IMR-90 (cell line): ENCODE data around the gene HIVEP3. TPM values are rescaled to one million over a fixed set of nuclear protein-coding genes. Genes with fewer than 3 reads are reported as not detected.

Experiments used
- ATAC-seq: fragments of 200-7000 bp; cut with Tn5 transposase; 2 replicates; pipeline ENCODE4 v1.9.1; 2020; ENCODE audit warnings: low read depth, mild to moderate bottlenecking, moderate library complexity
- BruUV-seq: library from RNA; stranded (reverse); fragments of 400-500 nt; replicated peaks from 2 replicates; lab custom pipeline; 2021; lab: Mats Ljungman, UMichigan
- CTCF ChIA-PET: fragments of 300-600 bp; formaldehyde crosslinking; extraction: SDS; loops from one replicate; lab custom pipeline; 2021; ENCODE audit warnings: antibody characterized with exemption; lab: Yijun Ruan, JAX
- POLR2A ChIA-PET: fragments of 300-600 bp; sonication (Branson Sonifier 250); formaldehyde crosslinking; loops from one replicate; lab custom pipeline; 2022; ENCODE audit warnings: antibody characterized with exemption; ENCODE audit not compliant: unreplicated experiment; lab: Charles Lee
- DNase-seq: peaks from one replicate; pipeline ENCODE4 v3.0.0; 2013
- H2AFZ ChIP-seq: replicated peaks from 2 replicates; pipeline ENCODE3; 2013; ENCODE audit warnings: low read length, mild to moderate bottlenecking; ENCODE audit not compliant: poor library complexity
- H2AK5ac ChIP-seq: 2 replicates; pipeline ENCODE4 v1.6.1; 2013; ENCODE audit warnings: low read depth, low read length, inconsistent platforms
- H2AK9ac ChIP-seq: replicated peaks from 2 replicates; pipeline ENCODE3; 2013; ENCODE audit warnings: mild to moderate bottlenecking, low read depth, low read length, moderate library complexity; ENCODE audit not compliant: poor library complexity
- H2BK120ac ChIP-seq: 2 replicates; pipeline ENCODE4 v1.6.1; 2013; ENCODE audit warnings: low read depth, low read length, inconsistent platforms
- H2BK15ac ChIP-seq: 3 replicates; pipeline ENCODE4 v1.6.1; 2013; ENCODE audit warnings: low read depth, low read length, inconsistent platforms
- H2BK20ac ChIP-seq: 2 replicates; pipeline ENCODE4 v1.6.1; 2013; ENCODE audit warnings: low read depth, mild to moderate bottlenecking, inconsistent platforms, low read length, moderate library complexity
- H2BK5ac ChIP-seq: 2 replicates; pipeline ENCODE4 v1.6.1; 2013; ENCODE audit warnings: mild to moderate bottlenecking, low read depth, low read length, inconsistent platforms; ENCODE audit not compliant: poor library complexity, severe bottlenecking
- H3K14ac ChIP-seq: replicated peaks from 2 replicates; pipeline ENCODE4 v1.6.1; 2013; ENCODE audit warnings: low read depth, low read length, inconsistent platforms
- H3K18ac ChIP-seq: 2 replicates; pipeline ENCODE4 v1.6.1; 2013; ENCODE audit warnings: low read depth, low read length, control low read depth
- H3K23ac ChIP-seq: 2 replicates; pipeline ENCODE4 v1.6.1; 2013; ENCODE audit warnings: low read depth, low read length, inconsistent platforms
- H3K27ac ChIP-seq: 2 replicates; pipeline ENCODE4 v1.5.1; 2013; ENCODE audit warnings: mild to moderate bottlenecking, control low read depth, low read length; ENCODE audit not compliant: insufficient read depth
- H3K27me3 ChIP-seq: 2 replicates; pipeline ENCODE4 v1.6.1; 2013; ENCODE audit warnings: low read length; ENCODE audit not compliant: control insufficient read depth, insufficient read depth
- H3K36me3 ChIP-seq: 2 replicates; pipeline ENCODE4 v1.6.1; 2013; ENCODE audit warnings: low read length, mixed read lengths; ENCODE audit not compliant: control insufficient read depth, insufficient read depth
- H3K4ac ChIP-seq: 2 replicates; pipeline ENCODE4 v1.6.1; 2013; ENCODE audit warnings: low read depth, low read length, inconsistent platforms
- H3K4me1 ChIP-seq: 2 replicates; pipeline ENCODE4 v1.6.1; 2013; ENCODE audit warnings: low read length, mixed read lengths; ENCODE audit not compliant: control insufficient read depth, insufficient read depth
- H3K4me2 ChIP-seq: 2 replicates; pipeline ENCODE4 v1.6.1; 2013; ENCODE audit warnings: low read depth, mild to moderate bottlenecking, control low read depth, low read length, moderate library complexity
- H3K4me3 ChIP-seq: 2 replicates; pipeline ENCODE4 v1.5.1; 2013; ENCODE audit warnings: low read depth, mild to moderate bottlenecking, control low read depth, low read length, moderate library complexity; ENCODE audit not compliant: insufficient read depth
- H3K56ac ChIP-seq: 2 replicates; pipeline ENCODE4 v1.6.1; 2013; ENCODE audit warnings: low read length, inconsistent platforms; ENCODE audit not compliant: insufficient read depth; ENCODE audit errors: extremely low read depth
- H3K79me1 ChIP-seq, 2 experiments: 2 replicates each; pipeline ENCODE4 v1.6.1; 2013; ENCODE audit warnings: low read length in 2 of 2, inconsistent platforms in 1 of 2, low read depth in 1 of 2
- H3K9ac ChIP-seq: 2 replicates; pipeline ENCODE4 v1.6.1; 2013; ENCODE audit warnings: low read depth, low read length, control low read depth
- H3K9me1 ChIP-seq: 2 replicates; pipeline ENCODE4 v1.6.1; 2013; ENCODE audit warnings: low read length, inconsistent platforms; ENCODE audit not compliant: insufficient read depth
- H3K9me3 ChIP-seq: 2 replicates; pipeline ENCODE4 v1.6.1; 2013; ENCODE audit warnings: low read length; ENCODE audit not compliant: control insufficient read depth, insufficient read depth
- H4K20me1 ChIP-seq: 2 replicates; pipeline ENCODE4 v1.6.1; 2013; ENCODE audit warnings: low read length, inconsistent platforms; ENCODE audit not compliant: insufficient read depth
- H4K5ac ChIP-seq: 2 replicates; pipeline ENCODE4 v1.6.1; 2013; ENCODE audit warnings: mild to moderate bottlenecking, low read depth, low read length, control low read depth
- H4K8ac ChIP-seq, 2 experiments: 2 replicates each; pipeline ENCODE4 v1.6.1; 2013; ENCODE audit warnings: low read depth in 2 of 2, low read length in 2 of 2, control low read depth in 1 of 2, inconsistent platforms in 1 of 2
- H4K91ac ChIP-seq: 2 replicates; pipeline ENCODE4 v1.6.1; 2013; ENCODE audit warnings: low read depth, low read length, inconsistent platforms; ENCODE audit not compliant: insufficient read depth
- BHLHE40 ChIP-seq: fragments of 150-350 bp; IDR thresholded peaks from 2 replicates; pipeline ENCODE4 v1.6.1; 2016; ENCODE audit warnings: mild to moderate bottlenecking, low read depth, low read length
- CEBPB ChIP-seq: IDR thresholded peaks from 2 replicates; pipeline ENCODE4 v1.6.1; 2012; ENCODE audit warnings: low read depth, low read length, improper control_type of control experiment
- CHD1 ChIP-seq: IDR thresholded peaks from 2 replicates; pipeline ENCODE4 v1.6.1; 2012; ENCODE audit warnings: low read depth, low read length, improper control_type of control experiment
- FOS ChIP-seq: fragments of 150-350 bp; IDR thresholded peaks from 2 replicates; pipeline ENCODE4 v1.6.1; 2016; ENCODE audit warnings: low read depth, low read length
- MAFK ChIP-seq: IDR thresholded peaks from 2 replicates; pipeline ENCODE4 v1.6.1; 2012; ENCODE audit warnings: low read depth, low read length, improper control_type of control experiment
- MAZ ChIP-seq: IDR thresholded peaks from 2 replicates; pipeline ENCODE4 v1.6.1; 2012; ENCODE audit warnings: low read depth, mild to moderate bottlenecking, low read length, improper control_type of control experiment, moderate library complexity, borderline replicate concordance
- MXI1 ChIP-seq: IDR thresholded peaks from 2 replicates; pipeline ENCODE4 v1.6.1; 2012; ENCODE audit warnings: low read depth, mild to moderate bottlenecking, low read length, moderate library complexity, borderline replicate concordance
- NFE2L2 ChIP-seq: fragments of 150-350 bp; IDR thresholded peaks from 2 replicates; pipeline ENCODE4 v1.6.1; 2016; ENCODE audit warnings: low read depth, mild to moderate bottlenecking, low read length
- POLR2A ChIP-seq: IDR thresholded peaks from 2 replicates; pipeline ENCODE4 v1.6.1; 2012; ENCODE audit warnings: mild to moderate bottlenecking, low read depth, low read length
- RAD21 ChIP-seq: IDR thresholded peaks from 2 replicates; pipeline ENCODE4 v1.6.1; 2012; ENCODE audit warnings: low read length, improper control_type of control experiment
- RCOR1 ChIP-seq: IDR thresholded peaks from 2 replicates; pipeline ENCODE4 v1.6.1; 2012; ENCODE audit warnings: mild to moderate bottlenecking, low read length, improper control_type of control experiment; ENCODE audit not compliant: insufficient replicate concordance
- RFX5 ChIP-seq: IDR thresholded peaks from 2 replicates; pipeline ENCODE4 v1.8.0; 2012; ENCODE audit warnings: low read depth, mild to moderate bottlenecking, low read length, moderate library complexity
- SMC3 ChIP-seq: fragments of 150-350 bp; IDR thresholded peaks from 2 replicates; pipeline ENCODE4 v1.6.1; 2016; ENCODE audit warnings: low read depth, mild to moderate bottlenecking, antibody characterized with exemption, low read length, moderate library complexity
- WGBS, 2 experiments: methylation state at CpG; one replicate each; pipeline versions ENCODE4 v1.1.5 to v1.1.7; 2013; ENCODE audit warnings: missing lambda C conversion rate in 2 of 2; ENCODE audit not compliant: insufficient read length in 1 of 2; ENCODE audit errors: extremely low coverage in 2 of 2; 5-methylcytosine and 5-hydroxymethylcytosine counted together
- dilution Hi-C: fragments of 300-500 bp; cut with HindIII; formaldehyde crosslinking; loops from one replicate; pipeline ENCODE4 v1.14.3; 2018; ENCODE audit warnings: low sequenced_read_pairs; ENCODE audit not compliant: unreplicated experiment
- in situ Hi-C: fragments of 300-500 bp; cut with MboI; formaldehyde crosslinking; loops from 3 replicates; pipeline ENCODE4 v1.14.3; 2019; ENCODE audit warnings: low sequenced_read_pairs, inconsistent platforms, mixed read lengths
- intact Hi-C: fragments of 100-400 bp; cut with micrococcal nuclease; formaldehyde crosslinking; loops from 2 replicates; pipeline ENCODE4 v1.10.0; 2022
- polyA plus RNA-seq, 3 experiments: library from polyadenylated mRNA; depleted of rRNA; stranded (reverse); fragments of >200 nt; gene quantifications; 2 replicates each; pipeline ENCODE4 v1.2.3, GENCODE V29; 2012; ENCODE audit warnings: low replicate concordance in 1 of 3
- total RNA-seq: library from RNA; depleted of rRNA; stranded (reverse); fragments of >200 nt; gene quantifications from 2 replicates; pipeline ENCODE4 v1.2.3, GENCODE V29; 2012
- TF ChIP-seq, protein P1 (sequence below): fragments of 150-350 bp; IDR thresholded peaks from 2 replicates; pipeline ENCODE4 v1.6.1; 2017; ENCODE audit warnings: mild to moderate bottlenecking, antibody characterized with exemption, low read length, low read depth
- TF ChIP-seq, protein P2 (sequence below): conservative IDR thresholded peaks from 2 replicates; pipeline ENCODE4 v1.5.1; 2012; ENCODE audit warnings: mild to moderate bottlenecking, low read depth, low read length, improper control_type of control experiment

The HIVEP3 gene
- total and polyA plus RNA-seq, 2 of the 4 experiments (the other 2 are of a cell fraction), result 1.4 to 4.0 TPM

DNA sequence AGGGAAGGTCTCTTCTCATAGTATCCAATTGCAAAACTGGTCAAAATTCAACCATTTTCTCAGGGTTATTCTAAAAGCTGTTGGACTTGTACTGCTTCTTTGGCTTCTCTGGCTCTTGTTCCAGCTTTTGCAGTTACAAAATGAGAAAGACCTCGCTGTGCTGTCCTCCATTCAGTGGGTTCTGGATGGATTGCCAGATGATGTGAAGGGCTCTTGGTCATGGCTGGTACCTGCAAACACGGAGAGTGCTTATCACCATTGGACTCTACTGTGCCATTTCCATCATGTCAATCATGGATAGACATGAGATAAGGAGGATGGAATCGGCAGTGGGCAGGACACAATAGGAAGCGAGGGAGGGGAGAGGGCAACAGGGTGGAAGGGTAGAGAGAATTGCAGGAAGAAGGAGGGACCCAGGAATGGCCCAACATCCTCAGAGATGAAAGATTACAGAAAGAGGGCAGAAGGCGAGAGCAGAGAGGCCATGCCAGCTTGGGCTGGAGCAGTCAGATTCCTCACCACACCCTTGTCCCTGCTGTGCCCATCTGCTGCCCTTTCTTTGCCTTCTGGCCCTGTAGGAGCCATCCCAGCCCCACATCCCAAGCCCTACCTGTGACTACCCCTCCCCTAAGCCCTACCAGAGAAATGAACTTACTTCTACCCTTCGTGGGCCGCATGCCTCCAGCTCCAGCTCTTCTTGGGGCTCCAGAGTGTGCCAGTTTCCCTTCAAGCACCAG is 70.3 kb downstream of the HIVEP3 start:
- Histone ChIP-seq H4K5ac (no peak overlapping the region), H2BK15ac (no peak overlapping the region; the same call in 2 of the 3 replicates), H3K27me3 (no peaks in the 10 kb centered on the region), H2AK9ac (no peak overlapping the region), H3K9ac (no peak overlapping the region), H4K8ac (no peak overlapping the region), H4K20me1 (no peaks in the 10 kb centered on the region), H2BK20ac (no peak overlapping the region), H3K27ac (no peak overlapping the region), H3K79me1 (no peaks in the 10 kb centered on the region), H3K56ac (no peak overlapping the region), H3K9me3 (no peaks in the 10 kb centered on the region), H3K9me1 (peaks cover 7% of the 10 kb centered on the region; the same call in 1 of the 2 replicates), H3K36me3 (no peaks in the 10 kb centered on the region), H2AK5ac (no peak overlapping the region; the same call in none of the 2 replicates), H2BK5ac (no peak overlapping the region), H3K4me3 (no peak overlapping the region), H3K23ac (no peak overlapping the region), H4K91ac (no peak overlapping the region), H3K14ac (no peak overlapping the region; the same call in 1 of the 2 replicates), H3K4me1 (peaks cover 14% of the 10 kb centered on the region), H2AFZ (no peak overlapping the region), H3K4me2 (no peak overlapping the region), H3K4ac (no peak overlapping the region), H3K18ac (no peak overlapping the region), H2BK120ac (no peak overlapping the region)
- ChIA-PET CTCF (no interaction called here), POLR2A (no interaction called here)
- dilution Hi-C loops, result no loop called here
- DNase-seq, result no peak
- in situ Hi-C loops, result no loop called here
- intact Hi-C loops, result no loop called here
- WGBS, 2 experiments, result 80% methylated on average over 1 of the region's 7 CpGs; no CpG with 5 or more reads in 1 of the 2 experiments
- BruUV-seq, result no TSS peak
- no peak for ATAC-seq
- TF ChIP-seq MXI1 (no peak), NFE2L2 (no peak), RCOR1 (no peak), FOS (no peak), BHLHE40 (no peak), CHD1 (no peak), SMC3 (no peak), CEBPB (no peak), RAD21 (no peak), MAFK (no peak), RFX5 (no peak), MAZ (no peak), POLR2A (no peak)
- TF ChIP-seq, protein P1, sequence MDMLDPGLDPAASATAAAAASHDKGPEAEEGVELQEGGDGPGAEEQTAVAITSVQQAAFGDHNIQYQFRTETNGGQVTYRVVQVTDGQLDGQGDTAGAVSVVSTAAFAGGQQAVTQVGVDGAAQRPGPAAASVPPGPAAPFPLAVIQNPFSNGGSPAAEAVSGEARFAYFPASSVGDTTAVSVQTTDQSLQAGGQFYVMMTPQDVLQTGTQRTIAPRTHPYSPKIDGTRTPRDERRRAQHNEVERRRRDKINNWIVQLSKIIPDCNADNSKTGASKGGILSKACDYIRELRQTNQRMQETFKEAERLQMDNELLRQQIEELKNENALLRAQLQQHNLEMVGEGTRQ, result no peak
- TF ChIP-seq, protein P2, sequence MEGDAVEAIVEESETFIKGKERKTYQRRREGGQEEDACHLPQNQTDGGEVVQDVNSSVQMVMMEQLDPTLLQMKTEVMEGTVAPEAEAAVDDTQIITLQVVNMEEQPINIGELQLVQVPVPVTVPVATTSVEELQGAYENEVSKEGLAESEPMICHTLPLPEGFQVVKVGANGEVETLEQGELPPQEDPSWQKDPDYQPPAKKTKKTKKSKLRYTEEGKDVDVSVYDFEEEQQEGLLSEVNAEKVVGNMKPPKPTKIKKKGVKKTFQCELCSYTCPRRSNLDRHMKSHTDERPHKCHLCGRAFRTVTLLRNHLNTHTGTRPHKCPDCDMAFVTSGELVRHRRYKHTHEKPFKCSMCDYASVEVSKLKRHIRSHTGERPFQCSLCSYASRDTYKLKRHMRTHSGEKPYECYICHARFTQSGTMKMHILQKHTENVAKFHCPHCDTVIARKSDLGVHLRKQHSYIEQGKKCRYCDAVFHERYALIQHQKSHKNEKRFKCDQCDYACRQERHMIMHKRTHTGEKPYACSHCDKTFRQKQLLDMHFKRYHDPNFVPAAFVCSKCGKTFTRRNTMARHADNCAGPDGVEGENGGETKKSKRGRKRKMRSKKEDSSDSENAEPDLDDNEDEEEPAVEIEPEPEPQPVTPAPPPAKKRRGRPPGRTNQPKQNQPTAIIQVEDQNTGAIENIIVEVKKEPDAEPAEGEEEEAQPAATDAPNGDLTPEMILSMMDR, result no peak
